ENCODE data around the gene CHD8. TPM values are rescaled to one million over a fixed set of nuclear protein-coding genes. Genes with fewer than 3 reads are reported as not detected.

CHD8 gene
- total RNA-seq, 1 experiment from 2014 or later = 57.4 TPM

GRCh38 chr14:21498540-21499526 lies 42.9 kb upstream of the CHD8 start:
- intact Hi-C loops (cut with micrococcal nuclease) = loop anchor here (1.0 kb wide), 1 partner anchor 58 kb away; no protein-coding TSS in a partner anchor
- CTCF ChIA-PET = interaction anchor here (0.6 to 1.5 kb wide), 8 partner anchors 12 to 815 kb away, joined by 3 to 19 read pairs (median 3); partner anchors contain the start of genes METTL3 and SUPT16H
- no peak overlapping the region for H3K9ac ChIP-seq (ENCODE audit: low read length)
- TF ChIP-seq EZH2 (IDR thresholded peaks at IDR 0.05; ENCODE audit: low read length, unreplicated experiment) = no peak
- TF ChIP-seq CTCF (conservative IDR thresholded peaks at IDR 0.05; ENCODE audit: low read depth, low read length) = peak; percentile 77
- TF ChIP-seq EZH2phosphoT487 (IDR thresholded peaks at IDR 0.05; ENCODE audit: borderline replicate concordance, low read length) = no peak
- ATAC-seq (peak; percentile 77), DNase-seq (peak; percentile 65)
- no peak overlapping the region for H3K27ac ChIP-seq (ENCODE audit: low read length)
- BruUV-seq (replicated peaks) = TSS peak; percentile 2
- H4K20me1 ChIP-seq (ENCODE audit: low read length) = no peaks in the 10 kb centered on the region
- H3K27me3 ChIP-seq (ENCODE audit: low read length) = no peaks in the 10 kb centered on the region
- 0 out of 2 replicates have a peak, but pooled peaks cover 2% of the 10 kb centered on the region for H3K79me2 ChIP-seq (ENCODE audit: low read length)
- POLR2A ChIA-PET (ENCODE audit: unreplicated experiment) = interaction anchor here (0.6 to 1.0 kb wide), 2 partner anchors 12 to 27 kb away, joined by 4 read pairs; partner anchors contain the start of genes METTL3 and SALL2
- H3K4me1 ChIP-seq (ENCODE audit: insufficient read depth, low read length) = no peaks in the 10 kb centered on the region
- peaks cover 75% of the 10 kb centered on the region for H3K36me3 ChIP-seq (ENCODE audit: low read depth, low read length)
- no peak overlapping the region for H3K4me2 ChIP-seq (ENCODE audit: low read length)
- no peak overlapping the region for H3K4me3 ChIP-seq (ENCODE audit: low read length)
- H3K9me3 ChIP-seq (ENCODE audit: low read length) = no peaks in the 10 kb centered on the region
- H3F3A ChIP-seq (ENCODE audit: low read length, unreplicated experiment) = no peaks in the 10 kb centered on the region
- no peaks in the 10 kb centered on the region for H3K9me2 ChIP-seq (replicated peaks; ENCODE audit: low read length)
- no peak overlapping the region for H2AFZ ChIP-seq (ENCODE audit: low read length)

GRCh38 chr14:21496453-21496852 lies 40.5 kb upstream of the CHD8 start:
- DNase-seq (no peak), ATAC-seq (no peak)
- Histone ChIP-seq H3K9me2 (replicated peaks; ENCODE audit: low read length) (no peaks in the 10 kb centered on the region), H3K27me3 (ENCODE audit: low read length) (no peaks in the 10 kb centered on the region), H3K79me2 (ENCODE audit: low read length) (no peaks in the 10 kb centered on the region), H3K4me2 (ENCODE audit: low read length) (no peak overlapping the region), H3K9me3 (ENCODE audit: low read length) (no peaks in the 10 kb centered on the region), H3K4me1 (ENCODE audit: insufficient read depth, low read length) (no peaks in the 10 kb centered on the region), H3K27ac (ENCODE audit: low read length) (no peak overlapping the region), H3F3A (ENCODE audit: low read length, unreplicated experiment) (no peaks in the 10 kb centered on the region), H2AFZ (ENCODE audit: low read length) (no peak overlapping the region), H3K9ac (ENCODE audit: low read length) (no peak overlapping the region), H3K36me3 (ENCODE audit: low read depth, low read length) (peaks cover 68% of the 10 kb centered on the region), H4K20me1 (ENCODE audit: low read length) (no peaks in the 10 kb centered on the region), H3K4me3 (ENCODE audit: low read length) (no peak overlapping the region)
- intact Hi-C loops (cut with micrococcal nuclease) = no loop called here
- POLR2A ChIA-PET (ENCODE audit: unreplicated experiment) = no interaction called here
- TF ChIP-seq CTCF (conservative IDR thresholded peaks at IDR 0.05; ENCODE audit: low read depth, low read length) (no peak), EZH2phosphoT487 (IDR thresholded peaks at IDR 0.05; ENCODE audit: borderline replicate concordance, low read length) (no peak), EZH2 (IDR thresholded peaks at IDR 0.05; ENCODE audit: low read length, unreplicated experiment) (no peak)
- CTCF ChIA-PET = no interaction called here
- no TSS peak for BruUV-seq (replicated peaks)

All from PC-3 (cell line).